ENCODE results near the gene RBMS1.

The RBMS1 gene

DNA sequence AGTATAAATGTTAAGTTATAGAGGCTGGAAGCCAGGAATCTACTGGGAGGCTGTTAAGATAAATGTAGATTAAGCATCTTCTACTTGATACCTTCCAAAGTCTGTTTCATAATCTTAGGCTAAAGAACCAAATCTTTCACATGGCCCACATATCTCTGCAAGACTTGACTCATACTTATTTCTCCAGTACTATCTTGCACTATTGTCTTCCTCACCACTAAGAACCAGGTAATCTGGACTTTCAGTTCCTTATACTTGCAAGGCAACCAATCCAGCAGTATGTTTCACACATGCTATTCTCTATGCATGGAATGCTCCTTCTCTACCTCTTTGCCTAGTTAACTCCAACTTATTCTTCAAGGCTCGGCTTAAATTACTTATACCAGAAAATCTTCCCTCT lies 62.2 kb downstream of the RBMS1 start:
- no peak for TF ChIP-seq POLR2AphosphoS5 (IDR thresholded peaks at IDR 0.05; ENCODE audit: low read depth, low read length)
- TF ChIP-seq SIN3A (IDR thresholded peaks at IDR 0.05; ENCODE audit: borderline replicate concordance, insufficient read depth, low read length): no peak
- TF ChIP-seq, protein P1, sequence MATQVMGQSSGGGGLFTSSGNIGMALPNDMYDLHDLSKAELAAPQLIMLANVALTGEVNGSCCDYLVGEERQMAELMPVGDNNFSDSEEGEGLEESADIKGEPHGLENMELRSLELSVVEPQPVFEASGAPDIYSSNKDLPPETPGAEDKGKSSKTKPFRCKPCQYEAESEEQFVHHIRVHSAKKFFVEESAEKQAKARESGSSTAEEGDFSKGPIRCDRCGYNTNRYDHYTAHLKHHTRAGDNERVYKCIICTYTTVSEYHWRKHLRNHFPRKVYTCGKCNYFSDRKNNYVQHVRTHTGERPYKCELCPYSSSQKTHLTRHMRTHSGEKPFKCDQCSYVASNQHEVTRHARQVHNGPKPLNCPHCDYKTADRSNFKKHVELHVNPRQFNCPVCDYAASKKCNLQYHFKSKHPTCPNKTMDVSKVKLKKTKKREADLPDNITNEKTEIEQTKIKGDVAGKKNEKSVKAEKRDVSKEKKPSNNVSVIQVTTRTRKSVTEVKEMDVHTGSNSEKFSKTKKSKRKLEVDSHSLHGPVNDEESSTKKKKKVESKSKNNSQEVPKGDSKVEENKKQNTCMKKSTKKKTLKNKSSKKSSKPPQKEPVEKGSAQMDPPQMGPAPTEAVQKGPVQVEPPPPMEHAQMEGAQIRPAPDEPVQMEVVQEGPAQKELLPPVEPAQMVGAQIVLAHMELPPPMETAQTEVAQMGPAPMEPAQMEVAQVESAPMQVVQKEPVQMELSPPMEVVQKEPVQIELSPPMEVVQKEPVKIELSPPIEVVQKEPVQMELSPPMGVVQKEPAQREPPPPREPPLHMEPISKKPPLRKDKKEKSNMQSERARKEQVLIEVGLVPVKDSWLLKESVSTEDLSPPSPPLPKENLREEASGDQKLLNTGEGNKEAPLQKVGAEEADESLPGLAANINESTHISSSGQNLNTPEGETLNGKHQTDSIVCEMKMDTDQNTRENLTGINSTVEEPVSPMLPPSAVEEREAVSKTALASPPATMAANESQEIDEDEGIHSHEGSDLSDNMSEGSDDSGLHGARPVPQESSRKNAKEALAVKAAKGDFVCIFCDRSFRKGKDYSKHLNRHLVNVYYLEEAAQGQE (IDR thresholded peaks at IDR 0.05; ENCODE audit: insufficient read depth in 1 of 2, low read depth in 2 of 2, low read length in 2 of 2): no peak
- no peak for TF ChIP-seq FOXP2 (optimal IDR thresholded peaks at IDR 0.05; ENCODE audit: borderline replicate concordance, extremely low read depth, extremely low read length, insufficient read depth)
- TF ChIP-seq TAF1 (IDR thresholded peaks at IDR 0.05; ENCODE audit: borderline replicate concordance, insufficient read depth, low read length): no peak

DNA sequence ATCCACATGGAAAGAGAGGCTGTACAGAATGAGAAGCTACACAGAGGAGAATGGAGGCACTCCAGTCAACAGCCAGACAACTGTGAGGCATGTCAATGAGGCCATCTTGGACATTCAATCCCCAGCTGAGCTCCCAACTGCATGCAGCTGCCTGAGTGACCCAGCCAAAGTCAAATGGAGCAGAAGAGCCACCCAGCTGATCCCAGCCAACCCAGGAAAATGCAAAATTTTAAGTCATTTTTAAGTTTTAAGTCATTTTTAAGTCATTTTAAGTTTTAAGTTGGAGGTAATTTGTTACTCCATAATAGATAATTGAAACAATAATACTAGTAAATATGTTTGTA lies 63.6 kb downstream of the RBMS1 start:
- TF ChIP-seq TAF1 (IDR thresholded peaks at IDR 0.05; ENCODE audit: borderline replicate concordance, insufficient read depth, low read length) (no peak), SIN3A (IDR thresholded peaks at IDR 0.05; ENCODE audit: borderline replicate concordance, insufficient read depth, low read length) (no peak), FOXP2 (optimal IDR thresholded peaks at IDR 0.05; ENCODE audit: borderline replicate concordance, extremely low read depth, extremely low read length, insufficient read depth) (no peak), POLR2AphosphoS5 (IDR thresholded peaks at IDR 0.05; ENCODE audit: low read depth, low read length) (no peak)
- TF ChIP-seq, protein P1 (IDR thresholded peaks at IDR 0.05; ENCODE audit: insufficient read depth in 1 of 2, low read depth in 2 of 2, low read length in 2 of 2): no peak

DNA sequence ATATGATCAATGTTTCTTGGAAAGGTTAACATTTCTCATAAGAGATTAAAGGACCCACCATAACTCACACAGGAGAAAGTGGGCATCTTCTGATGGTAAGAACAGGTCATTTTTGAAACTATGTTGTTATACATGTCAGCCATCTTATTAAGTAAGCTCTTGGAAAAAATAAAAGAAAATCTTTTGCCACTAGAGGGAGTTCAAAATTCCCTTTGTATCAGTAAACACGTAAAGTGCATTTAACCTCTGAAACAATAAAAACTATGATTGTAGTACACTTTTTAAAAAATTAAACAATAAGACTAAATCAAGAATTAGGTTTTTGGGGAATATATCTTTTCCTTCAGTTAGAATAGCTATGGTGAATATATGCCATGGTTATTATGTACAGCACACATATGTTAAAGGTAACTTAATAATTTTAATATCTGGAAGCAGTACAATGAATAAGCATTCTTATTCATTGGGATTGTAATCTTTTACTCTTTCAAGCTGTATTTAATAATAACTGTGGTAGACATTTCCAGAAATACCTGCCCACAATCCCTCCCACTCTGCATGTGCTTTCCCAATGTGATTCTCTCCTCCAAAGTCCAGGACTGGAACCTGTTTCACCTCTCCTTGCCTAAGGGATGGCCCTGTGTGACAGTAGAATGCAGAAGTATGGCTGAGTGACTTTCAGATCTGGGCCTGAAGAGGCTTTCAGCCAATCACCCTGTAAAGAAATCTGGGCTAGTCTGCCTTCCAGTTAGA lies 64.2 kb downstream of the RBMS1 start:
- TF ChIP-seq FOXP2 (optimal IDR thresholded peaks at IDR 0.05; ENCODE audit: borderline replicate concordance, extremely low read depth, extremely low read length, insufficient read depth) (no peak), SIN3A (IDR thresholded peaks at IDR 0.05; ENCODE audit: borderline replicate concordance, insufficient read depth, low read length) (no peak)
- TF ChIP-seq, protein P1 (IDR thresholded peaks at IDR 0.05; ENCODE audit: insufficient read depth in 1 of 2, low read depth in 2 of 2, low read length in 2 of 2): no peak

DNA sequence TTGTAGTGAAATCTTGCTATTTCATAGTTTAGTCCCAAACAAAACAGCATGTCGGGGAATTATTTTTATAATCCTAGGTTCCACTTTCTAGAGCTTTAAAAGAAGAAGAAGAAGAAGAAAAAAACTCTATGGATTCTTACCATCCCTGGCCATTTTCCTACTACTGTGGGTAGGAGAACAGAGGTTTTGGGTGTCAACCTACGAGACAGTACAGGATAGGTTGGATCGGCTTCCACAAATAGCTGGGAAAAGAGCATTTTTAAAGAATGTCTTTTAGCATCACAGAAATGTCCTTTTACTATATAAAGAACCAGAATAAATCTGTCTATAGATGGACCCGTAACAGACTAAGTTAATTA lies 65.2 kb downstream of the RBMS1 start:
- no peak for TF ChIP-seq SIN3A (IDR thresholded peaks at IDR 0.05; ENCODE audit: borderline replicate concordance, insufficient read depth, low read length)
- no peak for TF ChIP-seq TAF1 (IDR thresholded peaks at IDR 0.05; ENCODE audit: borderline replicate concordance, insufficient read depth, low read length)
- TF ChIP-seq, protein P1 (IDR thresholded peaks at IDR 0.05; ENCODE audit: insufficient read depth in 1 of 2, low read depth in 2 of 2, low read length in 2 of 2): no peak
- no peak for TF ChIP-seq FOXP2 (optimal IDR thresholded peaks at IDR 0.05; ENCODE audit: borderline replicate concordance, extremely low read depth, extremely low read length, insufficient read depth)
- no peak for TF ChIP-seq POLR2AphosphoS5 (IDR thresholded peaks at IDR 0.05; ENCODE audit: low read depth, low read length)
